Activated CD8-positive, alpha-beta memory T cell treated with anti-CD3 and anti-CD28 coated beads for 24 hours (primary cell): ENCODE measurements around the gene GPR6.

ENCODE experiments used
- DNase-seq: peaks from one replicate; pipeline ENCODE4 v3.0.0-alpha.2; 2020

Gene GPR6

DNA sequence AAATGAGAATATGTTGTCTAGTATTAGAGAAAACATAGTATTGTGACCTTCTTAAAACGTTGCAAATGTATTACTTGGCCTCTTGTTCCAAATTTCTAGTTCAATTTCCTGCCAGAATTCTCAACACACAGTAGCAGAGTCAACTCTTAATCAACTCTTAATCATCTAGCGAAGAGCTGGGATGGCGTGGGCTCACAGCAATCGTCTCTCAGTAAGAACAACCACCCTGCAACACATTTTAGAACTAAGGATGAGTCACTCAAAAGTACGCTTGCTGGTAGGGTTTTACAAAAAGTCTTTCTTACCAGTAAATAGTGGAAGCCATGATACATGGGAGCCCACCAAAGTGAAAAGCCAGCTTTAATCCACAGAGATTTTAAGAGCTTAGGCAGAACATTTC is 24.6 kb downstream of the GPR6 start:
- no peak for DNase-seq

- DNase-seq, result no peak
Measured at GRCh38 chr6:110013386-110013785, 35.3 kb downstream of the GPR6 start.

GRCh38 chr6:110015206-110015605 is 37.1 kb downstream of the GPR6 start:
- no peak for DNase-seq

GRCh38 chr6:110017306-110017705 is 39.2 kb downstream of the GPR6 start:
- no peak for DNase-seq

DNA sequence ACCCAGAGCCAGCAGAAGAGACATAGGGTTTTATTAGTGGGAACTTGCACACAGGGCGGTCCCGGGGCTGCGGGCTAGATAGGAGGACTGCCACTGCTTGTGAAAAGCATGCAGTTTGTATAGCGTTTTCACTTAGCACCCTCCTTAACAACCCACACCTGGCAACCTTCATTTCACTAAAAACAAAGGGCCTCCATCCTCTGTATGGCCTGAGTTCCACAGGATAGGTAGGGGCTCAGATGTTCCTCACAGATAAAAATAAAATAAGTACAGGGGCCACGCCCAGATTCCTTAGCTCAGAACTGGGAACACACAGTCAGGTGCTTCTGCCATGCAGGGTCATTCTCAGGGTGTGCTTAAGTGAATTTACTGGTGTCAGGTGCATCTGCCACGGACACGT is 39.8 kb downstream of the GPR6 start:
- no peak for DNase-seq

GRCh38 chr6:110018486-110018885 is 40.4 kb downstream of the GPR6 start:
- no peak for DNase-seq

- DNase-seq, result no peak
Measured at GRCh38 chr6:110020888-110021287, 42.8 kb downstream of the GPR6 start.

DNA sequence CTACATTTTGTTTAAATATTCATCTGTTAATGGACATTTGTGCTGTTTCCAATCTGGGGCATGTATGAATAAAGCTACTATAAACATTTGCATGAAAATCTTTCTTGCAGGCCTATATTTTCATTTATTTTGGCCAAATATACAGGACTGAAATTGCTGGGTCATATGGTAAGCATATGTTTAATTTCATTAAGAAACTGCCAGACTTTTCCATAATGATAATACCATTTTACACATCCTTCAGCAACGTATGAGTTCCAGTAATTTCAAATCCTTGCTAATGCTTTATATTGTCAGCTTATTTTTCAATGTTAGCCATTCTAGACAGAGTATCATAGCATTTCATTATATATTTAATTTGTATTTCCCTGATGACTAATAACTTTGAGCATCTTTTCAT is 51.0 kb downstream of the GPR6 start:
- no peak for DNase-seq
